Measurements from ENCODE around the gene TSPAN4. TPM values are rescaled to one million over a fixed set of nuclear protein-coding genes. Genes with fewer than 3 reads are reported as not detected.

The TSPAN4 gene
- total RNA-seq, 1 experiment from 2014 or later = 50.3 TPM

DNA sequence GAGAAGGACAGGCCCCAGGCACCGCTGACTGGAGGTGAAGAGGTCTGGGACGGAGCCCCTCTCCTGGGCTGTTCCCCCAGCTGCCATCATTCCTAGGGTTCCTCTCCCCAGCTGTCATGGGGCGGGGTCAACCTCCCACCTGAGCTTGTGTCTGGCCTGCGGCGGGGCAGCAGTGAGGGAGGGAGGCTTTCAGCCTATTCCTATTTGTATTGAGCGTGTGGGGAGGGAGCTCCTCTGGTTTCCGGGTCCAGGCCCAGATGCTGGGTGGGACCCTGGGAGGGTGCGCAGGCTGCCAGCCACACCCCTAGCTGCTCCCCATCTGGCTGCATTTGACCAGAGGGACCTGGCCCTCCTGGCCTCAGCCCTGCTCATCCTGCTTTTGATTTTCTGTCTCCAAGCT is 13.7 kb downstream of the TSPAN4 start:
- Histone ChIP-seq H3K9me2 (ENCODE audit: insufficient read depth) (no peaks in the 10 kb centered on the region), H3K9me3 (ENCODE audit: control insufficient read depth in 1 of 2, insufficient read depth in 1 of 2, low read depth in 1 of 2, low read length in 2 of 2) (no peaks in the 10 kb centered on the region), H2AFZ (ENCODE audit: low read depth, low read length, poor library complexity, severe bottlenecking) (no peak overlapping the region), H3K4me3 (replicated peaks in 1 of 2; ENCODE audit: low read depth in 1 of 2, low read length in 2 of 2) (no peak overlapping the region), H4K20me1 (ENCODE audit: insufficient read depth) (no peaks in the 10 kb centered on the region), H3K9ac (ENCODE audit: low read length) (no peak overlapping the region), H3K36me3 (ENCODE audit: control insufficient read depth in 1 of 2, insufficient read depth in 2 of 2, low read length in 2 of 2) (no peaks in the 10 kb centered on the region), H3K27ac (ENCODE audit: low read depth, low read length) (no peak overlapping the region), H3K27me3 (ENCODE audit: insufficient read depth, low read length) (no peaks in the 10 kb centered on the region), H3K4me1 (ENCODE audit: control insufficient read depth in 1 of 2, insufficient read depth in 2 of 2, low read length in 2 of 2) (peaks cover 7 to 17% of the 10 kb centered on the region in 2 experiments), H3K79me2 (ENCODE audit: insufficient read depth, low read length) (no peaks in the 10 kb centered on the region), H3K4me2 (ENCODE audit: low read length) (no peak overlapping the region)
- DNase-seq (ENCODE audit: low read depth, low spot score) = no peak
- TF ChIP-seq, protein P1, sequence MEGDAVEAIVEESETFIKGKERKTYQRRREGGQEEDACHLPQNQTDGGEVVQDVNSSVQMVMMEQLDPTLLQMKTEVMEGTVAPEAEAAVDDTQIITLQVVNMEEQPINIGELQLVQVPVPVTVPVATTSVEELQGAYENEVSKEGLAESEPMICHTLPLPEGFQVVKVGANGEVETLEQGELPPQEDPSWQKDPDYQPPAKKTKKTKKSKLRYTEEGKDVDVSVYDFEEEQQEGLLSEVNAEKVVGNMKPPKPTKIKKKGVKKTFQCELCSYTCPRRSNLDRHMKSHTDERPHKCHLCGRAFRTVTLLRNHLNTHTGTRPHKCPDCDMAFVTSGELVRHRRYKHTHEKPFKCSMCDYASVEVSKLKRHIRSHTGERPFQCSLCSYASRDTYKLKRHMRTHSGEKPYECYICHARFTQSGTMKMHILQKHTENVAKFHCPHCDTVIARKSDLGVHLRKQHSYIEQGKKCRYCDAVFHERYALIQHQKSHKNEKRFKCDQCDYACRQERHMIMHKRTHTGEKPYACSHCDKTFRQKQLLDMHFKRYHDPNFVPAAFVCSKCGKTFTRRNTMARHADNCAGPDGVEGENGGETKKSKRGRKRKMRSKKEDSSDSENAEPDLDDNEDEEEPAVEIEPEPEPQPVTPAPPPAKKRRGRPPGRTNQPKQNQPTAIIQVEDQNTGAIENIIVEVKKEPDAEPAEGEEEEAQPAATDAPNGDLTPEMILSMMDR (IDR thresholded peaks at IDR 0.05 in 2 of 3, conservative IDR thresholded peaks at IDR 0.05 in 1 of 3; ENCODE audit: borderline replicate concordance in 1 of 3, insufficient read depth in 1 of 3, low read depth in 2 of 3, low read length in 2 of 3) = peak in 2 of 3 experiments; percentile 25 to 27; a peak in 1 of 6 replicates
- no peak for TF ChIP-seq POLR2AphosphoS5 (IDR thresholded peaks at IDR 0.05; ENCODE audit: low read depth, low read length)
- TF ChIP-seq, protein P2, sequence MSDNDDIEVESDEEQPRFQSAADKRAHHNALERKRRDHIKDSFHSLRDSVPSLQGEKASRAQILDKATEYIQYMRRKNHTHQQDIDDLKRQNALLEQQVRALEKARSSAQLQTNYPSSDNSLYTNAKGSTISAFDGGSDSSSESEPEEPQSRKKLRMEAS (IDR thresholded peaks at IDR 0.05) = no peak
- CTCF ChIA-PET = interaction anchor here (0.9 to 1.8 kb wide), 5 partner anchors 8 to 22 kb away, joined by 3 to 8 read pairs (median 3); partner anchors contain the start of gene TSPAN4
- no TSS peak for BruUV-seq (replicated peaks)
- RAD21 ChIA-PET (ENCODE audit: low non-redundant PET in 1 of 2, low total read pairs in 2 of 2, uncharacterized antibody in 2 of 2, unreplicated experiment in 2 of 2) = no interaction called here
- POLR2A ChIA-PET = interaction anchor here (0.9 kb wide), 1 partner anchor 10 kb away, joined by 3 read pairs; no protein-coding TSS in a partner anchor
- ATAC-seq = peak; percentile 52
- intact Hi-C loops (cut with micrococcal nuclease) = no loop called here

- intact Hi-C loops (cut with micrococcal nuclease) = no loop called here
- TF ChIP-seq ELF1 (IDR thresholded peaks at IDR 0.05; ENCODE audit: borderline replicate concordance, low read depth) (no peak), TCF7L2 (IDR thresholded peaks at IDR 0.05; ENCODE audit: borderline replicate concordance, extremely low read depth, insufficient read depth, insufficient read length) (no peak), ZBTB33 (IDR thresholded peaks at IDR 0.05; ENCODE audit: extremely low read depth, insufficient replicate concordance, low read length) (no peak), JUND (IDR thresholded peaks at IDR 0.05) (no peak), FOSL1 (IDR thresholded peaks at IDR 0.05; ENCODE audit: low read depth) (no peak), YY1 (IDR thresholded peaks at IDR 0.05; ENCODE audit: extremely low read depth, insufficient replicate concordance, low read depth, low read length) (no peak)
- TF ChIP-seq, protein P3, sequence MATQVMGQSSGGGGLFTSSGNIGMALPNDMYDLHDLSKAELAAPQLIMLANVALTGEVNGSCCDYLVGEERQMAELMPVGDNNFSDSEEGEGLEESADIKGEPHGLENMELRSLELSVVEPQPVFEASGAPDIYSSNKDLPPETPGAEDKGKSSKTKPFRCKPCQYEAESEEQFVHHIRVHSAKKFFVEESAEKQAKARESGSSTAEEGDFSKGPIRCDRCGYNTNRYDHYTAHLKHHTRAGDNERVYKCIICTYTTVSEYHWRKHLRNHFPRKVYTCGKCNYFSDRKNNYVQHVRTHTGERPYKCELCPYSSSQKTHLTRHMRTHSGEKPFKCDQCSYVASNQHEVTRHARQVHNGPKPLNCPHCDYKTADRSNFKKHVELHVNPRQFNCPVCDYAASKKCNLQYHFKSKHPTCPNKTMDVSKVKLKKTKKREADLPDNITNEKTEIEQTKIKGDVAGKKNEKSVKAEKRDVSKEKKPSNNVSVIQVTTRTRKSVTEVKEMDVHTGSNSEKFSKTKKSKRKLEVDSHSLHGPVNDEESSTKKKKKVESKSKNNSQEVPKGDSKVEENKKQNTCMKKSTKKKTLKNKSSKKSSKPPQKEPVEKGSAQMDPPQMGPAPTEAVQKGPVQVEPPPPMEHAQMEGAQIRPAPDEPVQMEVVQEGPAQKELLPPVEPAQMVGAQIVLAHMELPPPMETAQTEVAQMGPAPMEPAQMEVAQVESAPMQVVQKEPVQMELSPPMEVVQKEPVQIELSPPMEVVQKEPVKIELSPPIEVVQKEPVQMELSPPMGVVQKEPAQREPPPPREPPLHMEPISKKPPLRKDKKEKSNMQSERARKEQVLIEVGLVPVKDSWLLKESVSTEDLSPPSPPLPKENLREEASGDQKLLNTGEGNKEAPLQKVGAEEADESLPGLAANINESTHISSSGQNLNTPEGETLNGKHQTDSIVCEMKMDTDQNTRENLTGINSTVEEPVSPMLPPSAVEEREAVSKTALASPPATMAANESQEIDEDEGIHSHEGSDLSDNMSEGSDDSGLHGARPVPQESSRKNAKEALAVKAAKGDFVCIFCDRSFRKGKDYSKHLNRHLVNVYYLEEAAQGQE (IDR thresholded peaks at IDR 0.05; ENCODE audit: low read depth) = no peak
Measured at GRCh38 chr11:858053-858761, 15.6 kb downstream of the TSPAN4 start.

More at GRCh38 chr11:858053-858761, 15.6 kb downstream of the TSPAN4 start:
- no peak for DNase-seq (ENCODE audit: low read depth, low spot score)
- Histone ChIP-seq H3K4me3 (replicated peaks in 1 of 2; ENCODE audit: low read depth in 1 of 2, low read length in 2 of 2) (no peak overlapping the region), H4K20me1 (ENCODE audit: insufficient read depth) (no peaks in the 10 kb centered on the region), H2AFZ (ENCODE audit: low read depth, low read length, poor library complexity, severe bottlenecking) (no peak overlapping the region), H3K27ac (ENCODE audit: low read depth, low read length) (no peak overlapping the region), H3K27me3 (ENCODE audit: insufficient read depth, low read length) (no peaks in the 10 kb centered on the region), H3K4me2 (ENCODE audit: low read length) (no peak overlapping the region), H3K9ac (ENCODE audit: low read length) (no peak overlapping the region), H3K9me3 (ENCODE audit: control insufficient read depth in 1 of 2, insufficient read depth in 1 of 2, low read depth in 1 of 2, low read length in 2 of 2) (no peaks in the 10 kb centered on the region), H3K4me1 (ENCODE audit: control insufficient read depth in 1 of 2, insufficient read depth in 2 of 2, low read length in 2 of 2) (peaks cover 7 to 23% of the 10 kb centered on the region in 2 experiments), H3K9me2 (ENCODE audit: insufficient read depth) (no peaks in the 10 kb centered on the region), H3K36me3 (ENCODE audit: control insufficient read depth in 1 of 2, insufficient read depth in 2 of 2, low read length in 2 of 2) (no peaks in the 10 kb centered on the region), H3K79me2 (ENCODE audit: insufficient read depth, low read length) (no peaks in the 10 kb centered on the region)
- ChIA-PET POLR2A (no interaction called here), RAD21 (ENCODE audit: low non-redundant PET in 1 of 2, low total read pairs in 2 of 2, uncharacterized antibody in 2 of 2, unreplicated experiment in 2 of 2) (no interaction called here), CTCF (no interaction called here)
- no TSS peak for BruUV-seq (replicated peaks)
- no peak for ATAC-seq

All from HCT116 (cell line).